ENCODE results near the gene TEX14. TPM values are rescaled to one million over a fixed set of nuclear protein-coding genes. Genes with fewer than 3 reads are reported as not detected.
A peak's percentile ranks its signal among the peaks of the same experiment; 100 is the strongest.

Gene TEX14
- total RNA-seq, 1 experiment from 2014 or later: 0.55 TPM

DNA sequence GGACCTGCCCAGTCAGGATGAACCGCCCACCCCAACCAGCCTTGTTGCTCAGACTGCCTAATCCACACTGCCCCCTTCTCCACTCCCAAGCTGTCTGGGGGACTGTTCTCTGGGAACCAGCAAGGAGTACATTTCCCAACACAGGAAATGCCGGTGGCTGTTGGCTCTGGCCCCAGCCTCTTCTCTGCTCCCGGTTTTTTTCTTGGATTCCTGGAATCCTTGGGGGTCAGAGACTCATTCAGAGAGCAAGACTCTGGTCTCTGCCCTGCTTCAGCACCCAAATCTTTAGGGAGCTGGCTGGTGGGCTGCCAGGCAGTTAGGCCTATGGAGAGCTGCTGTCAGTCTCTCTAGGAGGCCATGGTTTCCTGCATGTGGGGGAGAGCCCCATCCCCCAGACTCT, 166.6 kb downstream of the TEX14 start:
- no peak overlapping the region for H3K4me2 ChIP-seq
- H3F3A ChIP-seq (ENCODE audit: insufficient read depth, low read depth): no peaks in the 10 kb centered on the region
- H3K36me3 ChIP-seq (ENCODE audit: low read depth): no peaks in the 10 kb centered on the region
- H2AFZ ChIP-seq: no peak overlapping the region
- H3K4me3 ChIP-seq: no peak overlapping the region
- ChIA-PET CTCF (no interaction called here), POLR2A (ENCODE audit: unreplicated experiment) (no interaction called here)
- DNase-seq: no peak
- TF ChIP-seq, protein P1, sequence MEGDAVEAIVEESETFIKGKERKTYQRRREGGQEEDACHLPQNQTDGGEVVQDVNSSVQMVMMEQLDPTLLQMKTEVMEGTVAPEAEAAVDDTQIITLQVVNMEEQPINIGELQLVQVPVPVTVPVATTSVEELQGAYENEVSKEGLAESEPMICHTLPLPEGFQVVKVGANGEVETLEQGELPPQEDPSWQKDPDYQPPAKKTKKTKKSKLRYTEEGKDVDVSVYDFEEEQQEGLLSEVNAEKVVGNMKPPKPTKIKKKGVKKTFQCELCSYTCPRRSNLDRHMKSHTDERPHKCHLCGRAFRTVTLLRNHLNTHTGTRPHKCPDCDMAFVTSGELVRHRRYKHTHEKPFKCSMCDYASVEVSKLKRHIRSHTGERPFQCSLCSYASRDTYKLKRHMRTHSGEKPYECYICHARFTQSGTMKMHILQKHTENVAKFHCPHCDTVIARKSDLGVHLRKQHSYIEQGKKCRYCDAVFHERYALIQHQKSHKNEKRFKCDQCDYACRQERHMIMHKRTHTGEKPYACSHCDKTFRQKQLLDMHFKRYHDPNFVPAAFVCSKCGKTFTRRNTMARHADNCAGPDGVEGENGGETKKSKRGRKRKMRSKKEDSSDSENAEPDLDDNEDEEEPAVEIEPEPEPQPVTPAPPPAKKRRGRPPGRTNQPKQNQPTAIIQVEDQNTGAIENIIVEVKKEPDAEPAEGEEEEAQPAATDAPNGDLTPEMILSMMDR (conservative IDR thresholded peaks at IDR 0.05): no peak
- no peak for TF ChIP-seq EZH2 (IDR thresholded peaks at IDR 0.05; ENCODE audit: low read depth)
- no peaks in the 10 kb centered on the region for H3K9me2 ChIP-seq (ENCODE audit: insufficient read depth)
- no peaks in the 10 kb centered on the region for H3K79me2 ChIP-seq (ENCODE audit: low read depth)
- H3K27ac ChIP-seq: no peak overlapping the region
- intact Hi-C loops (cut with micrococcal nuclease; ENCODE audit: unreplicated experiment): no loop called here
- H4K20me1 ChIP-seq (ENCODE audit: insufficient read depth): no peaks in the 10 kb centered on the region
- H3K9me3 ChIP-seq (ENCODE audit: insufficient read depth, low read depth): no peaks in the 10 kb centered on the region
- H3K4me1 ChIP-seq (replicated peaks; ENCODE audit: insufficient read depth): peaks cover 1% of the 10 kb centered on the region; the same call in 1 of the 2 replicates
- no TSS peak for BruUV-seq (replicated peaks)
- no peaks in the 10 kb centered on the region for H3K27me3 ChIP-seq (ENCODE audit: insufficient read depth, low read depth)

DNA sequence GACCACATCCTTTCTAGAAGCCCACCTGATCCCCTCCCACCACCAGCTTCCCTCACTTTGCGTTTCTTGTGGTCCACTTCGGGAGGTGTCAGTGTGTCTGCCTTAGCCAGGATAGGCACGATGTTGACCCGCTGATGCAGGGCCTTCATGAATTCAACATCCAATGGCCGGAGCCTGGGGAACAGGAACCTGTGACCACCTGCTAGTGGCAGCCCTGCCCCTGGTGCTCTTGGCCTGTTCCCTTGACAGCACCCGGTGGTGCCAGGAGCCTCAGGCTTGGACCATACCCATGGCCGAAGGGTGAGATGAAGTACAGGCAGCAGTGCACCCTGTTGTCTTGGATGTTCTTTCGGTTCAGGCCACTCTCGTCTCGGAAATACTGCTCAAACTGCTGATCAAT, 170.2 kb downstream of the TEX14 start:
- Histone ChIP-seq H3K9me2 (ENCODE audit: insufficient read depth) (no peaks in the 10 kb centered on the region), H3K9me3 (ENCODE audit: insufficient read depth, low read depth) (no peaks in the 10 kb centered on the region), H3K27ac (no peak overlapping the region), H3K36me3 (ENCODE audit: low read depth) (no peaks in the 10 kb centered on the region), H3F3A (ENCODE audit: insufficient read depth, low read depth) (peaks cover 20% of the 10 kb centered on the region), H3K79me2 (ENCODE audit: low read depth) (no peaks in the 10 kb centered on the region), H3K4me1 (replicated peaks; ENCODE audit: insufficient read depth) (peaks cover 13% of the 10 kb centered on the region), H2AFZ (no peak overlapping the region), H3K27me3 (ENCODE audit: insufficient read depth, low read depth) (no peaks in the 10 kb centered on the region), H4K20me1 (ENCODE audit: insufficient read depth) (no peaks in the 10 kb centered on the region), H3K4me2 (no peak overlapping the region), H3K4me3 (no peak overlapping the region)
- DNase-seq: no peak
- ChIA-PET POLR2A (ENCODE audit: unreplicated experiment) (no interaction called here), CTCF (no interaction called here)
- TF ChIP-seq, protein P1 (conservative IDR thresholded peaks at IDR 0.05): no peak
- TF ChIP-seq EZH2 (IDR thresholded peaks at IDR 0.05; ENCODE audit: low read depth): no peak
- BruUV-seq (replicated peaks): no TSS peak
- intact Hi-C loops (cut with micrococcal nuclease; ENCODE audit: unreplicated experiment): no loop called here

DNA sequence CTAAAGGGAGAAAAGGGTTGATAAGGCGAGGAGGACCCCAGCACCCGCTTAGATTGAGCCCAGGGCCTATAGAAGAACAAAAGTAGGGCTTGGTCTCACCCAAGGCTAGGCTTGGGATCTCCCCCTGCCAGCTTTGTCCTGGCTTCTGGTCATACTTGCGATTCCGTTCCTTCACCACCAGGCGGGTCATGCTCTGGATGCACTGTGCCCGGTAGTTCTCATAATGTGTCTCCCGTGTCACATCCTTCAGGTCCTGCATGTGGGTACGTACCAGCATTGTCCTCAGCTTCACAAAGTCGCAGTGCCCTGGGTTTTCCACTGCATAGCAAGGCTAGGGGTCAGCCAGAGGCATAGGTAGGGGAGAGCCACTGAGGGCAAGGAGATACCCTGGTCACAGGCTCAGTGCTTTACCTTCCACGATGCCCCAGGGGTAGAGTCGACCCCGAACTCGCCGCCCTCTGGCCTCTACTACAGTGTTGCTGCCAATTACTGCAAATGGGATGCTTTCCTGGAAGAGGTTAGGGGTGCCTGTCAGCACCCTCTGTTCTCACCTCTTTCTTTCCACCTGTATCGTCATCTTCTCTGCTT, 170.9 kb downstream of the TEX14 start:
- Histone ChIP-seq H3K9me3 (ENCODE audit: insufficient read depth, low read depth) (no peaks in the 10 kb centered on the region), H3K4me3 (no peak overlapping the region), H3F3A (ENCODE audit: insufficient read depth, low read depth) (peaks cover 25% of the 10 kb centered on the region), H4K20me1 (ENCODE audit: insufficient read depth) (no peaks in the 10 kb centered on the region), H3K79me2 (ENCODE audit: low read depth) (no peaks in the 10 kb centered on the region), H3K36me3 (ENCODE audit: low read depth) (no peaks in the 10 kb centered on the region), H3K4me1 (replicated peaks; ENCODE audit: insufficient read depth) (peaks cover 16% of the 10 kb centered on the region), H3K27me3 (ENCODE audit: insufficient read depth, low read depth) (no peaks in the 10 kb centered on the region), H3K27ac (no peak overlapping the region), H3K9me2 (ENCODE audit: insufficient read depth) (no peaks in the 10 kb centered on the region), H2AFZ (no peak overlapping the region), H3K4me2 (no peak overlapping the region)
- CTCF ChIA-PET: no interaction called here
- POLR2A ChIA-PET (ENCODE audit: unreplicated experiment): no interaction called here
- DNase-seq: no peak
- intact Hi-C loops (cut with micrococcal nuclease; ENCODE audit: unreplicated experiment): no loop called here
- TF ChIP-seq, protein P1 (conservative IDR thresholded peaks at IDR 0.05): peak; percentile 51; the same call in 1 of the 2 replicates
- no peak for TF ChIP-seq EZH2 (IDR thresholded peaks at IDR 0.05; ENCODE audit: low read depth)
- no TSS peak for BruUV-seq (replicated peaks)

Measured in PC-9 (cell line).